Activated gamma-delta T cell treated with Interleukin-2 at 50 U/mL for 16 hours (primary cell): ENCODE results near the gene POLR2J3.
"Not testable (repeated sequence)": the region's sequence is repeated elsewhere in the genome, so short reads cannot be mapped to it uniquely, and the experiment has no call there.

Experiments used
- DNase-seq: peaks from one replicate; pipeline ENCODE4 v3.0.0-alpha.2; 2020

The POLR2J3 gene

GRCh38 chr7:102517550-102518147 lies 54.7 kb downstream of the POLR2J3 start, which contains the start of gene RASA4B:
Gene RASA4B (minus strand): TSS chr7:102517777. CDS start chr7:102517710, 67 bp downstream.
- DNase-seq, result not testable (repeated sequence)
